K562 (cell line): ENCODE results near the gene MIDN. TPM values are rescaled to one million over a fixed set of nuclear protein-coding genes. Genes with fewer than 3 reads are reported as not detected.

ENCODE experiments used
- KLF13 ChIP-seq: fragments of 450-650 bp; IDR thresholded peaks from 2 replicates; pipeline ENCODE4 v1.6.1; 2016; ENCODE audit warnings: missing genetic modification characterization, low read depth, mild to moderate bottlenecking, missing compliant biosample characterization, moderate library complexity, borderline replicate concordance
- MBD1 ChIP-seq: fragments of 250-450 bp; sonication (Bioruptor Pico); IDR thresholded peaks from 2 replicates; pipeline ENCODE4 v1.8.0; 2022; ENCODE audit warnings: inconsistent platforms
- MGA ChIP-seq: fragments of 450-650 bp; IDR thresholded peaks from 2 replicates; pipeline ENCODE4 v1.6.1; 2016; ENCODE audit warnings: mild to moderate bottlenecking, moderate library complexity
- NELFE ChIP-seq: IDR thresholded peaks from 2 replicates; pipeline ENCODE4 v1.6.1; 2011; ENCODE audit warnings: mild to moderate bottlenecking; ENCODE audit not compliant: insufficient read depth, insufficient read length
- PCBP2 ChIP-seq: fragments of 200-400 bp; formaldehyde crosslinking; IDR thresholded peaks from 2 replicates; pipeline ENCODE4 v1.6.1; 2018; ENCODE audit warnings: low read length, low read depth, mild to moderate bottlenecking, moderate library complexity; ENCODE audit not compliant: poor library complexity, severe bottlenecking
- POLR2H ChIP-seq: IDR thresholded peaks from 2 replicates; pipeline ENCODE4 v1.6.1; 2016; ENCODE audit warnings: missing genetic modification characterization, low read depth, mild to moderate bottlenecking, control low read depth, missing compliant biosample characterization, moderate library complexity
- PTTG1 ChIP-seq: fragments of 450-650 bp; IDR thresholded peaks from 2 replicates; pipeline ENCODE4 v1.6.1; 2016; ENCODE audit warnings: low read depth, mild to moderate bottlenecking, missing genetic modification characterization, missing compliant biosample characterization
- RBM14 ChIP-seq: fragments of 200-400 bp; formaldehyde crosslinking; IDR thresholded peaks from 2 replicates; pipeline ENCODE4 v1.6.1; 2018; ENCODE audit warnings: low read depth, mild to moderate bottlenecking, low read length, moderate library complexity, borderline replicate concordance; ENCODE audit not compliant: insufficient read depth
- ZBTB5 ChIP-seq: fragments of 450-650 bp; IDR thresholded peaks from 2 replicates; pipeline ENCODE4 v1.6.1; 2017; ENCODE audit warnings: antibody characterized with exemption
- ZNF165 ChIP-seq: fragments of 250-450 bp; sonication (Bioruptor Pico); IDR thresholded peaks from 2 replicates; pipeline ENCODE4 v1.4.0; 2020; ENCODE audit warnings: borderline replicate concordance
- ZNF408 ChIP-seq: fragments of 250-450 bp; sonication (Bioruptor Pico); IDR thresholded peaks from 2 replicates; pipeline ENCODE4 v1.4.0; 2020; ENCODE audit warnings: low read depth, mild to moderate bottlenecking, moderate library complexity
- polyA plus RNA-seq, 8 experiments: library from polyadenylated mRNA; depleted of rRNA in 4 of 8; stranded (reverse) in 5 of 8; unstranded in 3 of 8; fragments of >200 nt; fragmentation: Nextera tagmentation in 2 of 8; fragmentation: Illumina TruSeq in 1 of 8; extraction: Ambion mirVana in 2 of 8; extraction: Trizol in 1 of 8; gene quantifications; 2 replicates each; pipeline versions ENCODE4 v1.2.1 to v1.2.3, GENCODE V29; 2011 to 2014; ENCODE audit warnings: inconsistent platforms in 1 of 8, missing spikeins in 1 of 8
- total RNA-seq, 7 experiments: library from RNA; depleted of rRNA in 6 of 7; stranded (reverse); fragments of >200 nt in 6 of 7; fragmentation: Illumina TruSeq in 2 of 7; extraction: Trizol in 2 of 7; gene quantifications; 2 replicates each; pipeline versions ENCODE4 v1.2.1 to v1.2.3, GENCODE V29; 2011 to 2021; ENCODE audit warnings: low replicate concordance in 1 of 7

MIDN gene
- total and polyA plus RNA-seq, 9 of the 15 experiments (the other 6 are each of a cell fraction or from before 2014, with no cell fraction given) = 0.17 to 120 (median 10.1) TPM

GRCh38 chr19:1273263-1274041 is 25.1 kb downstream of the MIDN start (continued):
- TF ChIP-seq ZBTB5 = no peak
- no peak for TF ChIP-seq ZNF165 (CRISPR knock-in tag)
- TF ChIP-seq MBD1 = no peak
- no peak for TF ChIP-seq POLR2H (tag)
- TF ChIP-seq KLF13 (tag) = no peak
- TF ChIP-seq RBM14 = no peak
- no peak for TF ChIP-seq NELFE
- TF ChIP-seq PTTG1 (tag) = no peak
- TF ChIP-seq MGA = peak; percentile 84
- TF ChIP-seq ZNF408 = no peak
- no peak for TF ChIP-seq PCBP2
